H1 (cell line): ENCODE data around the gene PANX1. TPM values are rescaled to one million over a fixed set of nuclear protein-coding genes. Genes with fewer than 3 reads are reported as not detected.

Source experiments
- BACH1 ChIP-seq: IDR thresholded peaks from 2 replicates; pipeline ENCODE4 v1.6.1; 2012; ENCODE audit warnings: low read length, improper control_type of control experiment
- CBX5 ChIP-seq: fragments of 300-800, 300-1000 bp; sonication (generic); IDR thresholded peaks from 2 replicates; pipeline ENCODE4 v1.7.1; 2016; ENCODE audit warnings: antibody characterized with exemption, low read length, low read depth
- CHD1 ChIP-seq: IDR thresholded peaks from 2 replicates; pipeline ENCODE4 v1.6.1; 2012; ENCODE audit warnings: low read depth, low read length, improper control_type of control experiment
- EZH2 ChIP-seq: fragments of 200-600 bp; sonication (generic); IDR thresholded peaks from 2 replicates; pipeline ENCODE4 v1.7.1; 2012; ENCODE audit warnings: low read depth, mild to moderate bottlenecking, moderate library complexity, low read length, inconsistent platforms; ENCODE audit not compliant: severe bottlenecking
- HDAC6 ChIP-seq: IDR thresholded peaks from one replicate; pipeline ENCODE4 v1.7.1; 2012; ENCODE audit warnings: low read depth, mild to moderate bottlenecking, inconsistent platforms, low read length, moderate library complexity
- POLR2A ChIP-seq, 2 experiments: IDR thresholded peaks; 1 replicate in 1 of 2; 2 replicates in 1 of 2; pipeline ENCODE4 v1.6.1; 2011; ENCODE audit warnings: low read depth in 2 of 2, low read length in 2 of 2, mild to moderate bottlenecking in 2 of 2; ENCODE audit errors: control extremely low read depth in 1 of 2
- SP2 ChIP-seq: IDR thresholded peaks from 2 replicates; pipeline ENCODE4 v1.6.1; 2012; ENCODE audit warnings: mild to moderate bottlenecking, low read length, inconsistent platforms
- TAF7 ChIP-seq: optimal IDR thresholded peaks from 2 replicates; pipeline ENCODE3; 2011; ENCODE audit warnings: low read depth, mild to moderate bottlenecking, inconsistent platforms, low read length, moderate library complexity, borderline replicate concordance
- polyA plus RNA-seq, 7 experiments: library from polyadenylated mRNA; depleted of rRNA in 3 of 7; stranded (reverse) in 5 of 7; unstranded in 2 of 7; fragments of >200 nt in 5 of 7; fragments of 200-250 nt in 2 of 7; gene quantifications; 1 replicate in 5 of 7; 2 replicates in 1 of 7; 4 replicates in 1 of 7; pipeline versions ENCODE4 v1.2.1 to v1.2.3, GENCODE V29; 2011 to 2013; ENCODE audit warnings: missing spikeins in 2 of 7, mixed read lengths in 2 of 7
- total RNA-seq: library from RNA; stranded (reverse); fragmentation: NEBNext Ultra II Directional; extraction: Animal tissue kit (Norgen Biotek cat#: 25700); gene quantifications from 2 replicates; pipeline ENCODE4 v1.2.1, GENCODE V29; 2021
- TF ChIP-seq, protein P1 (sequence below): IDR thresholded peaks from 2 replicates; pipeline ENCODE4 v1.6.1; 2011; ENCODE audit warnings: low read length, improper control_type of control experiment
- TF ChIP-seq, protein P2 (sequence below): IDR thresholded peaks from 2 replicates; pipeline ENCODE4 v1.6.1; 2012; ENCODE audit warnings: inconsistent platforms

PANX1 gene
- total and polyA plus RNA-seq, 2 of the 8 experiments (the other 6 are each of a cell fraction or from before 2014, with no cell fraction given) = 15.9 to 35.2 TPM

DNA sequence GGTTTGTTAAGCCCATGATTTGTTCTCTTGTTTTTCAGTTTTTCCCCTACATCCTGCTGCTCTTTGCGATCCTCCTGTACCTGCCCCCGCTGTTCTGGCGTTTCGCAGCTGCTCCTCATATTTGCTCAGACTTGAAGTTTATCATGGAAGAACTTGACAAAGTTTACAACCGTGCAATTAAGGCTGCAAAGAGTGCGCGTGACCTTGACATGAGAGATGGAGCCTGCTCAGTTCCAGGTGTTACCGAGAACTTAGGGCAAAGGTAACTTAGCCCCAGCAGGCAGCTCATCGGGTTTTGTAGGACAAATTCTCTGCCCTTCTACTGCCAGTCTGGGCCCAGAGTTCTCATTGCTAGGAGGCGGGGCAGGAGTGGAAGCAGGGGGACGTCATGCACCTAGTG, 49.7 kb downstream of the PANX1 start (continued):
- TF ChIP-seq, protein P1, sequence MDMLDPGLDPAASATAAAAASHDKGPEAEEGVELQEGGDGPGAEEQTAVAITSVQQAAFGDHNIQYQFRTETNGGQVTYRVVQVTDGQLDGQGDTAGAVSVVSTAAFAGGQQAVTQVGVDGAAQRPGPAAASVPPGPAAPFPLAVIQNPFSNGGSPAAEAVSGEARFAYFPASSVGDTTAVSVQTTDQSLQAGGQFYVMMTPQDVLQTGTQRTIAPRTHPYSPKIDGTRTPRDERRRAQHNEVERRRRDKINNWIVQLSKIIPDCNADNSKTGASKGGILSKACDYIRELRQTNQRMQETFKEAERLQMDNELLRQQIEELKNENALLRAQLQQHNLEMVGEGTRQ = no peak
- TF ChIP-seq CHD1 (no peak), TAF7 (no peak), EZH2 (no peak), CBX5 (no peak), SP2 (no peak), POLR2A (IDR thresholded peaks at IDR 0.05; ENCODE audit: control extremely low read depth in 1 of 2, low read depth in 2 of 2, low read length in 2 of 2) (no peak), HDAC6 (no peak), BACH1 (no peak)
- TF ChIP-seq, protein P2, sequence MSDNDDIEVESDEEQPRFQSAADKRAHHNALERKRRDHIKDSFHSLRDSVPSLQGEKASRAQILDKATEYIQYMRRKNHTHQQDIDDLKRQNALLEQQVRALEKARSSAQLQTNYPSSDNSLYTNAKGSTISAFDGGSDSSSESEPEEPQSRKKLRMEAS = no peak
- TF ChIP-seq, all 59 proteins: peak for 0
